ENCODE measurements around the gene MRPL22.

DNA sequence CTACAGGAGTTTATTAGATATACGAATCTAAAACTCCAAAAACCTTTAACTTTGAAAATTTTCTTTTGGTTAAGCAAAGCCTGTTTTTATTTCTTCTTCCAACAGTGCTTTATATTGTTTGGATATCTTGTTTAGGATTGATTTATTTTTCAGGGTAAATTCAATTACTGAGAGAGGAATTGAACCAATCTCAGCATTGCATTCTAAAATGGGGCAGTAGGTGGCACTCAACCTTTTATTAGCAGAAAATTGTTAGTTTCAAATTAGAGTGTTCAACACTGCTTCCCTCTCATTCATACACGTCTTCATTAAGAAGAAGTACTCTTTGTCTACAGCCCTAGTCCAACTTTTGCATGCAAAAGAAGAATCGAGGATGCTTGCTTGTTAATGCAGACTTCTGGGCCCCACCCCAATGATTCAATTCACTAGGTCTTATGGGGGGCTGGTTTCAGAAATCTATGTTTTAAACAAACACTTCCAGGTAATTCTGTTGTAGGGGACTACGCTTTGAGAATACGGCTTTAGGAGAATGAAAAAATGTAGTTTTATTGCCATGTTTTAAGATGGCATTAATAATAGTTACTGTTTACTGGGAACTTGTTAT, 26.6 kb downstream of the MRPL22 start:
- TF ChIP-seq CTCF (conservative IDR thresholded peaks at IDR 0.05) = peak; percentile 82
- TF ChIP-seq ZFX (IDR thresholded peaks at IDR 0.05) = no peak

All from C4-2B (cell line).